Measurements from ENCODE around the gene SOBP.

SOBP gene

GRCh38 chr6:107641500-107641941 lies 151.6 kb downstream of the SOBP start:
- DNase-seq, result no peak

- no peak for DNase-seq
Measured at GRCh38 chr6:107642095-107642860, 152.4 kb downstream of the SOBP start.

GRCh38 chr6:107642861-107643328 lies 153.0 kb downstream of the SOBP start:
- no peak for DNase-seq

GRCh38 chr6:107644513-107644912 lies 154.6 kb downstream of the SOBP start:
- no peak for DNase-seq

- no peak for DNase-seq
Measured at GRCh38 chr6:107645740-107646139, 155.8 kb downstream of the SOBP start.

GRCh38 chr6:107646176-107646575 lies 156.3 kb downstream of the SOBP start:
- DNase-seq, result no peak

GRCh38 chr6:107646776-107647438 lies 157.0 kb downstream of the SOBP start:
- no peak for DNase-seq

GRCh38 chr6:107647439-107647948 lies 157.6 kb downstream of the SOBP start:
- no peak for DNase-seq

- DNase-seq, result no peak
Measured at GRCh38 chr6:107648983-107649382, 159.1 kb downstream of the SOBP start.

GRCh38 chr6:107652526-107653182 lies 162.7 kb downstream of the SOBP start:
- no peak for DNase-seq

- DNase-seq, result no peak
Measured at GRCh38 chr6:107653183-107653580, 163.3 kb downstream of the SOBP start.

- DNase-seq, result no peak
Measured at GRCh38 chr6:107653861-107654394, 164.0 kb downstream of the SOBP start.

GRCh38 chr6:107654764-107655163 lies 164.8 kb downstream of the SOBP start:
- DNase-seq, result no peak

GRCh38 chr6:107655245-107655644 lies 165.3 kb downstream of the SOBP start:
- DNase-seq, result no peak

- DNase-seq, result no peak
Measured at GRCh38 chr6:107655864-107656263, 165.9 kb downstream of the SOBP start.

- DNase-seq, result no peak
Measured at GRCh38 chr6:107656401-107656800, 166.5 kb downstream of the SOBP start.

GRCh38 chr6:107656883-107657282 lies 167.0 kb downstream of the SOBP start:
- no peak for DNase-seq

- DNase-seq, result no peak
Measured at GRCh38 chr6:107657373-107657754, 167.4 kb downstream of the SOBP start.

- DNase-seq, result peak; percentile 73
Measured at GRCh38 chr6:107657755-107658461, 168.0 kb downstream of the SOBP start.

GRCh38 chr6:107658920-107659865 lies 169.3 kb downstream of the SOBP start:
- no peak for DNase-seq

GRCh38 chr6:107660839-107661238 lies 170.9 kb downstream of the SOBP start:
- DNase-seq, result no peak
